Measurements from ENCODE around the gene ADGRA3.

Gene ADGRA3

DNA sequence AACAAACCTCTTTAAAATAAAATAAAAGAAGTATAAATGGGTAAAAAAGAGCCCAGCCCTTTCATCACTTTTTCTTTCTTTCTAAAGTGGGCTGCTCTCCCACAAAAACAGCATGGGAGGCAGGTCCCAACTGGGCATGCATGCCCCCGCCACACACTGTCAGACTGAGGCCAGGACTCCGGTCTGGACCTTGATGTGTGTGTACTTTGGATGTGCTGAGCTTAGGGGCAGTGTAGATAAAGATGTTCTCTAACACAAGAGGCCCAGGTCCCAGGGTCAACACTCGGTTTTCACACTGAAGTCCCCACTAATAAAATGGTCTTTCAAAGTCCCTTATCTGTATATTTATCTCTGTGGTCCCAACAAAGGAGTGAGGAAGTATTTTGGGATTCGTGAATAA is 44.4 kb downstream of the ADGRA3 start:
- Histone ChIP-seq H3K4me3 (ENCODE audit: extremely low read depth, insufficient read depth, low read length, poor library complexity, severe bottlenecking) (no peak overlapping the region), H3K36me3 (ENCODE audit: control insufficient read depth, insufficient read depth, low read length) (peaks cover 38% of the 10 kb centered on the region), H3K27ac (ENCODE audit: low read depth, low read length, severe bottlenecking) (peak overlapping the region; percentile 41), H3K4me1 (ENCODE audit: control insufficient read depth, insufficient read depth, low read length, poor library complexity, severe bottlenecking) (peaks cover 23% of the 10 kb centered on the region), H3K9me3 (ENCODE audit: control insufficient read depth, low read length) (peaks cover 4% of the 10 kb centered on the region)
- 100% methylated on average over 1 of the region's 4 CpGs; no CpG with 5 or more reads in 1 of the 2 experiments for WGBS, 2 experiments (ENCODE audit: insufficient coverage in 2 of 2)

- H3K27ac ChIP-seq (ENCODE audit: low read depth, low read length, severe bottlenecking), result no peak overlapping the region
- H3K9me3 ChIP-seq (ENCODE audit: control insufficient read depth, low read length), result no peaks in the 10 kb centered on the region
- H3K4me1 ChIP-seq (ENCODE audit: control insufficient read depth, insufficient read depth, low read length, poor library complexity, severe bottlenecking), result peaks cover 3% of the 10 kb centered on the region
- H3K36me3 ChIP-seq (ENCODE audit: control insufficient read depth, insufficient read depth, low read length), result peaks cover 44% of the 10 kb centered on the region
- H3K4me3 ChIP-seq (ENCODE audit: extremely low read depth, insufficient read depth, low read length, poor library complexity, severe bottlenecking), result no peak overlapping the region
- 81 to 84% methylated on average over 8 of the region's 10 CpGs for WGBS, 2 experiments (ENCODE audit: insufficient coverage in 2 of 2)
Measured at GRCh38 chr4:22466581-22466980, 49.3 kb downstream of the ADGRA3 start.

GRCh38 chr4:22465996-22466395 is 49.9 kb downstream of the ADGRA3 start:
- Histone ChIP-seq H3K4me1 (ENCODE audit: control insufficient read depth, insufficient read depth, low read length, poor library complexity, severe bottlenecking) (no peaks in the 10 kb centered on the region), H3K9me3 (ENCODE audit: control insufficient read depth, low read length) (no peaks in the 10 kb centered on the region), H3K27ac (ENCODE audit: low read depth, low read length, severe bottlenecking) (no peak overlapping the region), H3K4me3 (ENCODE audit: extremely low read depth, insufficient read depth, low read length, poor library complexity, severe bottlenecking) (no peak overlapping the region), H3K36me3 (ENCODE audit: control insufficient read depth, insufficient read depth, low read length) (peaks cover 41% of the 10 kb centered on the region)
- 78 to 95% methylated on average over 5 of the region's 5 CpGs for WGBS, 2 experiments (ENCODE audit: insufficient coverage in 2 of 2)

DNA sequence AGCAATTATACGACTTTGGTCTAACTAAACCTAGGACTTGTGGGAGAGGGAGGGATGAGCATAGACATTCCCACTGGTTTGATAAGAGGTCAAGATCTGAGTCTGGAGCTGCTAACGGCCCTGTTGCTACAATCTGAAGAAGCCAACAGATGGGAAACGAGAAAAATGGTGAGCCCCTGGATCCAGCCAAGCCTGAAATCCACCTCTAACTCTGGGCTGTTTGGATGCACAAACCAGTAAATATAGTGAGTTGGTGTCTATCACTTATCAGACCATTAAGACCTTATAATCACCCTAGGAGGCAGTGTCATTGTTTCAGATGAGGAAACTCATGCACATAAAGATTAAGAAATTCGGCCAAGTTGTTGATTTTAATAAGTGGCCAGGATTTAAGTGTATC is 50.5 kb downstream of the ADGRA3 start:
- no peak overlapping the region for H3K4me3 ChIP-seq (ENCODE audit: extremely low read depth, insufficient read depth, low read length, poor library complexity, severe bottlenecking)
- peaks cover 36% of the 10 kb centered on the region for H3K36me3 ChIP-seq (ENCODE audit: control insufficient read depth, insufficient read depth, low read length)
- WGBS, 2 experiments (ENCODE audit: insufficient coverage in 2 of 2), result 76 to 94% methylated on average over 2 to 3 of the region's 4 CpGs

DNA sequence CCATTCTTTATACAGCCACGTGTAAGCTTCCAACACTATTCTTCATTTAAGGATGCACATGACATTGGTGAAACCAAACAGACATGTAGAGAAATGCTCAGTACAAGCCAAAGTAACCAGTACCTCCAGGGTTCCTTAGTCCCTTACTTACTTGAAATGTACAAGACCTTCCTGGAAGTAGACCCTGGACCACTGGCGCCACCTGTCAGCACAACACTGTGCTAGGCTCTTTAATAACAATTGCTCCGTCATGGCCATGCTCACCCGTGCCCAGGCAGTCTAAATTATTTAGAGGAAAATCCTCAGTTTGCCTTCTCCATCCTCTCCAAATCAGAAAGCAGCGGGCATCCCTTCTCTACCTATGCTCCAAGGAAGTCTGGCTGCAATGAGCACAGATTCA is 52.7 kb downstream of the ADGRA3 start:
- Histone ChIP-seq H3K9me3 (ENCODE audit: control insufficient read depth, low read length) (no peaks in the 10 kb centered on the region), H3K4me1 (ENCODE audit: control insufficient read depth, insufficient read depth, low read length, poor library complexity, severe bottlenecking) (peaks cover 4% of the 10 kb centered on the region), H3K4me3 (ENCODE audit: extremely low read depth, insufficient read depth, low read length, poor library complexity, severe bottlenecking) (no peak overlapping the region), H3K27ac (ENCODE audit: low read depth, low read length, severe bottlenecking) (no peak overlapping the region), H3K36me3 (ENCODE audit: control insufficient read depth, insufficient read depth, low read length) (peaks cover 31% of the 10 kb centered on the region)
- 94 to 95% methylated on average over 3 to 5 of the region's 5 CpGs for WGBS, 2 experiments (ENCODE audit: insufficient coverage in 2 of 2)

More for the DNA sequence above, 50.5 kb downstream of the ADGRA3 start:
- no peak overlapping the region for H3K27ac ChIP-seq (ENCODE audit: low read depth, low read length, severe bottlenecking)
- H3K4me1 ChIP-seq (ENCODE audit: control insufficient read depth, insufficient read depth, low read length, poor library complexity, severe bottlenecking), result peaks cover 4% of the 10 kb centered on the region
- H3K9me3 ChIP-seq (ENCODE audit: control insufficient read depth, low read length), result no peaks in the 10 kb centered on the region

DNA sequence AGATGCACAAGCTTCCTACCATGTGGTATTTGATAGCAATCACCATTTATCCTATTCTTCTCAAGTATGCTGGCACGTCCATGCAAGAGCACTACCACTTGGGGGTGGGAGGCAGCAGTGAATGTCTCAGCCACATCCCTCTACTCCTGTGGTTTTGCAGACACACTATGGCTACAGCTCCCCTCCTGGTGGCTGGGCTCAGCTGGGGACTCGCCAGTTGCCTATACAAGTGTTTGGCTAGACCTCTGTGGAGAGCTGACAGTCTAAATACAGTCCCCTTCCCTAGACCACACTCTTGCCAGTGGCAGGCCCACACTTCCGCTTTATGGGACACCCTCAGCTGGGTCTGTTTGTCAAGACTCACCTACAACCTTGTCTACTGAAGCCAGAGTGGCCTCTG is 53.2 kb downstream of the ADGRA3 start:
- Histone ChIP-seq H3K4me1 (ENCODE audit: control insufficient read depth, insufficient read depth, low read length, poor library complexity, severe bottlenecking) (peaks cover 4% of the 10 kb centered on the region), H3K9me3 (ENCODE audit: control insufficient read depth, low read length) (no peaks in the 10 kb centered on the region), H3K4me3 (ENCODE audit: extremely low read depth, insufficient read depth, low read length, poor library complexity, severe bottlenecking) (no peak overlapping the region), H3K27ac (ENCODE audit: low read depth, low read length, severe bottlenecking) (no peak overlapping the region), H3K36me3 (ENCODE audit: control insufficient read depth, insufficient read depth, low read length) (peaks cover 32% of the 10 kb centered on the region)
- WGBS, 2 experiments (ENCODE audit: insufficient coverage in 2 of 2), result 86 to 100% methylated on average over 2 to 3 of the region's 3 CpGs

DNA sequence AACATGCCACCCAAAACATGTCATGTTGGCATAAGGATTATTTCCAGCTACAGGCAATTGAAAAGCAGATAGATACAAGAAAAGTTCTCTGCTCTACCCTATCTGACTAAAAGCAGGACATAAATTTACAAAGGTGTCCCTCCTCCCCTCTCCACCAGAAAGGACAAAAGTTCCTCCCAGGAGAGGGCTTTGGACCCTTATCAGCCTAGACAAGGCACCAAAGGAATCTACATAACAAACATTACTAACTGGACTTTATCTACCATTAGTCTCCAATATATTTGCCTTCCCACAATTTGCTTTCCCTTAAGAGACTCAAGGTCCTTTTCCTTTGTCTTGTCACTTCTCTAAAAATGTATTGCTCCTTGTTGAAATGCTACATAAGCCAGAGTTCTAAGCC is 55.6 kb downstream of the ADGRA3 start:
- Histone ChIP-seq H3K27ac (ENCODE audit: low read depth, low read length, severe bottlenecking) (no peak overlapping the region), H3K9me3 (ENCODE audit: control insufficient read depth, low read length) (no peaks in the 10 kb centered on the region), H3K4me1 (ENCODE audit: control insufficient read depth, insufficient read depth, low read length, poor library complexity, severe bottlenecking) (peaks cover 4% of the 10 kb centered on the region), H3K36me3 (ENCODE audit: control insufficient read depth, insufficient read depth, low read length) (peaks cover 29% of the 10 kb centered on the region), H3K4me3 (ENCODE audit: extremely low read depth, insufficient read depth, low read length, poor library complexity, severe bottlenecking) (no peak overlapping the region)

- H3K36me3 ChIP-seq (ENCODE audit: control insufficient read depth, insufficient read depth, low read length), result peaks cover 23% of the 10 kb centered on the region
- 86 to 96% methylated on average over 3 to 4 of the region's 4 CpGs for WGBS, 2 experiments (ENCODE audit: insufficient coverage in 2 of 2)
- no peak overlapping the region for H3K4me3 ChIP-seq (ENCODE audit: extremely low read depth, insufficient read depth, low read length, poor library complexity, severe bottlenecking)
- no peaks in the 10 kb centered on the region for H3K9me3 ChIP-seq (ENCODE audit: control insufficient read depth, low read length)
- peaks cover 4% of the 10 kb centered on the region for H3K4me1 ChIP-seq (ENCODE audit: control insufficient read depth, insufficient read depth, low read length, poor library complexity, severe bottlenecking)
- no peak overlapping the region for H3K27ac ChIP-seq (ENCODE audit: low read depth, low read length, severe bottlenecking)
Measured at GRCh38 chr4:22458098-22458497, 57.8 kb downstream of the ADGRA3 start.

DNA sequence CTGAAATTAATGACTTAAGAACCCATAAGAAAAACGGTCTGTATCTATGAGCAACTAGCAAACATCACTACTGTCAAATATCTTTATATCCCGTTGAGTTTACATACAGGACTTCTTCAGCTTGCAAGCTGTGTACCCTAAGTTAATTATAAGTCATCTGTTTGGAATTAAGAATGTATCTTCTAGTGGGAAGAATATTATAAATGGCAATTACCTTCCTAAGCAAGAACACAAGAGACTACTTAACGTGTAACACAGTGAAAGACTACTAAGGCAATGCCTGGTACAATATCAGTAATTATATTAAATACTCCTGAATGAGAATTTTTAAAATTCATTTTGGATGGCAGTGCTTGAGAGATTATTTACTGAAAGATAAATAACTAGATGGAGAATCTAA is 58.5 kb downstream of the ADGRA3 start:
- H3K9me3 ChIP-seq (ENCODE audit: control insufficient read depth, low read length), result no peaks in the 10 kb centered on the region
- peaks cover 4% of the 10 kb centered on the region for H3K4me1 ChIP-seq (ENCODE audit: control insufficient read depth, insufficient read depth, low read length, poor library complexity, severe bottlenecking)
- no CpG with 5 or more reads among the region's 3 CpGs for WGBS, 2 experiments (ENCODE audit: insufficient coverage in 2 of 2)
- no peak overlapping the region for H3K4me3 ChIP-seq (ENCODE audit: extremely low read depth, insufficient read depth, low read length, poor library complexity, severe bottlenecking)
- peaks cover 17% of the 10 kb centered on the region for H3K36me3 ChIP-seq (ENCODE audit: control insufficient read depth, insufficient read depth, low read length)
- no peak overlapping the region for H3K27ac ChIP-seq (ENCODE audit: low read depth, low read length, severe bottlenecking)

DNA sequence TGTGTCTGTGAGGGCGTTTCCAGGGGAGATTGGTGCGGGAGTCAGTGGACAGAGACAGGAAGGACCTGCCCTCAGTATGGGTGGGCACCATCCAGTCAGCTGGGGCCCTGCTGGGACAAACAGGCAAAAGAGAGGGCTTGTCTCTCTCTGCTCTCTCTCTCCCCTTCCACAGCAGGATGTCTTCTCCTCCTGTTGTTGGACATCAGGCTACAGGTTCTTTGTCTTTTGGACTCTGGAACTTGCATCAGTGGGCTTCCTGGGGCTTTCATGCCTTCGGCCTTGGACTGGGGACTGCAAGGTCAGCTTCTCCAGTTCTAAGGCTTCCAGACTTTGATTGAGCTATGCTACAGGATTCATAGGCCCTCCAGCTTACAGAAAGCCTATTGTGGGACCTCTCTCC is 59.6 kb downstream of the ADGRA3 start:
- peaks cover 25% of the 10 kb centered on the region for H3K36me3 ChIP-seq (ENCODE audit: control insufficient read depth, insufficient read depth, low read length)
- H3K4me3 ChIP-seq (ENCODE audit: extremely low read depth, insufficient read depth, low read length, poor library complexity, severe bottlenecking), result no peak overlapping the region
- no peaks in the 10 kb centered on the region for H3K9me3 ChIP-seq (ENCODE audit: control insufficient read depth, low read length)
- H3K4me1 ChIP-seq (ENCODE audit: control insufficient read depth, insufficient read depth, low read length, poor library complexity, severe bottlenecking), result peaks cover 4% of the 10 kb centered on the region
- H3K27ac ChIP-seq (ENCODE audit: low read depth, low read length, severe bottlenecking), result no peak overlapping the region
- 89 to 100% methylated on average over 1 to 3 of the region's 3 CpGs for WGBS, 2 experiments (ENCODE audit: insufficient coverage in 2 of 2)

GRCh38 chr4:22454955-22455354 is 60.9 kb downstream of the ADGRA3 start:
- WGBS, 2 experiments (ENCODE audit: insufficient coverage in 2 of 2), result 100% methylated on average over 1 of the region's 3 CpGs; no CpG with 5 or more reads in 1 of the 2 experiments
- no peak overlapping the region for H3K4me3 ChIP-seq (ENCODE audit: extremely low read depth, insufficient read depth, low read length, poor library complexity, severe bottlenecking)
- no peaks in the 10 kb centered on the region for H3K4me1 ChIP-seq (ENCODE audit: control insufficient read depth, insufficient read depth, low read length, poor library complexity, severe bottlenecking)
- no peaks in the 10 kb centered on the region for H3K9me3 ChIP-seq (ENCODE audit: control insufficient read depth, low read length)
- peaks cover 23% of the 10 kb centered on the region for H3K36me3 ChIP-seq (ENCODE audit: control insufficient read depth, insufficient read depth, low read length)
- no peak overlapping the region for H3K27ac ChIP-seq (ENCODE audit: low read depth, low read length, severe bottlenecking)
